ENCODE results near the gene UTP14C. TPM values are rescaled to one million over a fixed set of nuclear protein-coding genes. Genes with fewer than 3 reads are reported as not detected.

The UTP14C gene
- total RNA-seq, 1 donor from 2014 or later, result 29.1 TPM

DNA sequence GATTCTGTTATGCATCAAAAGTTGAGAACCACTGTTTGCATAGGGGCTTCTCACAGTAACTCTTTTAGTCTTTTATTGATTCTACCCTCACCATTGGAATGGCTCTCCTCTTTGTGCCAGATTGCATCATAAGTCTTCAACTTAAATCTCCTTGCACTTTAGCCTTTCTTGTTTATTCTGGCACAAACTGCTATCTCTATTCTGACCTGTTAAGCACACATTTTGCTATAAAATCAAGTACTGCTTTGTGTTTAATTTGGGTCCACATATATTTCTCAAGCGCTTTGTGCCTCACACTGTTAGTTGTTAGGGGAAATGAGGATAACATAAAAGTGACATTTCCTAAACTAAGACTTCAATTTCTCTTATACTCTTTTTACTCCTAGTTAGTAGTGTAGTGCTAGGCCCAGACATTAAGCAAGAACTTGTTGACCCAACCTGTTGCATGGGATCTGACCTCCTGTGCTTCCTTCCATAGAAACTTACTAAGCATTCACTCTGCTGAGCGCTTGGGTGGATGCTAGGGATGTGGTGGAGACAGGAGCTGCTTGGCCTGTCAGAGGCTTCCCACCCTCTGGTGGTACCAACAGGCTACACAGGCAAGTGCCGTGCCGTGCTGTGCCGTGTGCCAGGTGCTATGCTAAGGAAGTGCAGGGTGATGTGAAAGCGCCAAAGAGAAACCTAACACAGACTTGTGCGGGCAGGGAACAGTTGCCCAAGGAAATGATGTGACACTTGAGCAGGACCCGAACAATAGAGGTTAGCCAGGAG, 1.2 kb downstream of the UTP14C start:
- Mint-ChIP-seq H3K4me3 (no peak overlapping the region), H3K36me3 (peaks cover 78% of the 10 kb centered on the region), H3K27ac (no peak overlapping the region), H3K9me3 (peaks cover 25% of the 10 kb centered on the region), H3K27me3 (ENCODE audit: insufficient read depth, low read depth) (no peaks in the 10 kb centered on the region), H3K4me1 (no peaks in the 10 kb centered on the region)
- no peaks in the 10 kb centered on the region for H4K20me1 ChIP-seq (ENCODE audit: low read depth)
- H3K36me3 ChIP-seq, result peaks cover 41% of the 10 kb centered on the region
- no peak overlapping the region for H3K9ac ChIP-seq
- H2AFZ ChIP-seq (replicated peaks), result no peak overlapping the region
- H3K4me2 ChIP-seq, result no peak overlapping the region
- H3K4me1 ChIP-seq, result no peaks in the 10 kb centered on the region
- H3F3A ChIP-seq (ENCODE audit: low read depth), result no peaks in the 10 kb centered on the region
- DNase-seq (ENCODE audit: low spot score), result no peak
- TF ChIP-seq EZH2 (IDR thresholded peaks at IDR 0.05) (no peak), CTCF (IDR thresholded peaks at IDR 0.05) (no peak), EZH2phosphoT487 (IDR thresholded peaks at IDR 0.05) (no peak)
- peaks cover 5% of the 10 kb centered on the region for H3K9me3 ChIP-seq (ENCODE audit: low read depth)
- H3K79me2 ChIP-seq (ENCODE audit: low read depth), result peaks cover 10% of the 10 kb centered on the region
- no peak overlapping the region for H3K27ac ChIP-seq
- no peaks in the 10 kb centered on the region for H3K27me3 ChIP-seq
- no peak overlapping the region for H3K4me3 ChIP-seq

- Mint-ChIP-seq H3K27me3 (ENCODE audit: insufficient read depth, low read depth) (no peaks in the 10 kb centered on the region), H3K4me1 (no peaks in the 10 kb centered on the region), H3K36me3 (peaks cover 75% of the 10 kb centered on the region), H3K4me3 (no peak overlapping the region), H3K9me3 (peaks cover 25% of the 10 kb centered on the region), H3K27ac (no peak overlapping the region)
- no peaks in the 10 kb centered on the region for H3F3A ChIP-seq (ENCODE audit: low read depth)
- peaks cover 41% of the 10 kb centered on the region for H3K36me3 ChIP-seq
- no peak overlapping the region for H3K4me3 ChIP-seq
- H3K27ac ChIP-seq, result no peak overlapping the region
- H2AFZ ChIP-seq (replicated peaks), result no peak overlapping the region
- no peaks in the 10 kb centered on the region for H3K27me3 ChIP-seq
- no peak for DNase-seq (ENCODE audit: low spot score)
- no peak for TF ChIP-seq CTCF (IDR thresholded peaks at IDR 0.05)
- TF ChIP-seq EZH2phosphoT487 (IDR thresholded peaks at IDR 0.05), result no peak
- no peak for TF ChIP-seq EZH2 (IDR thresholded peaks at IDR 0.05)
- H3K4me2 ChIP-seq, result no peak overlapping the region
- peaks cover 5% of the 10 kb centered on the region for H3K9me3 ChIP-seq (ENCODE audit: low read depth)
- H3K4me1 ChIP-seq, result no peaks in the 10 kb centered on the region
- H3K9ac ChIP-seq, result no peak overlapping the region
- no peaks in the 10 kb centered on the region for H4K20me1 ChIP-seq (ENCODE audit: low read depth)
- H3K79me2 ChIP-seq (ENCODE audit: low read depth), result peaks cover 10% of the 10 kb centered on the region
Observed at GRCh38 chr13:52026246-52026626, 1.7 kb downstream of the UTP14C start.

GRCh38 chr13:52027832-52028231, 3.3 kb downstream of the UTP14C start:
- peaks cover 10% of the 10 kb centered on the region for H3K79me2 ChIP-seq (ENCODE audit: low read depth)
- no peak overlapping the region for H3K27ac ChIP-seq
- Mint-ChIP-seq H3K27me3 (ENCODE audit: insufficient read depth, low read depth) (no peaks in the 10 kb centered on the region), H3K36me3 (peaks cover 70% of the 10 kb centered on the region), H3K4me1 (peaks cover 3% of the 10 kb centered on the region), H3K4me3 (no peak overlapping the region), H3K27ac (no peak overlapping the region), H3K9me3 (peaks cover 25% of the 10 kb centered on the region)
- no peaks in the 10 kb centered on the region for H3K4me1 ChIP-seq
- H2AFZ ChIP-seq (replicated peaks), result no peak overlapping the region
- H3F3A ChIP-seq (ENCODE audit: low read depth), result no peaks in the 10 kb centered on the region
- peaks cover 41% of the 10 kb centered on the region for H3K36me3 ChIP-seq
- no peak for TF ChIP-seq EZH2 (IDR thresholded peaks at IDR 0.05)
- no peak for TF ChIP-seq CTCF (IDR thresholded peaks at IDR 0.05)
- TF ChIP-seq EZH2phosphoT487 (IDR thresholded peaks at IDR 0.05), result no peak
- H3K27me3 ChIP-seq, result no peaks in the 10 kb centered on the region
- peaks cover 5% of the 10 kb centered on the region for H3K9me3 ChIP-seq (ENCODE audit: low read depth)
- no peak for DNase-seq (ENCODE audit: low spot score)
- H3K4me2 ChIP-seq, result no peak overlapping the region
- H3K4me3 ChIP-seq, result no peak overlapping the region
- H3K9ac ChIP-seq, result no peak overlapping the region
- H4K20me1 ChIP-seq (ENCODE audit: low read depth), result no peaks in the 10 kb centered on the region
